HCT116 (cell line): Measurements from ENCODE around the gene FSD2. TPM values are rescaled to one million over a fixed set of nuclear protein-coding genes. Genes with fewer than 3 reads are reported as not detected.

Experiments used
- ATAC-seq: fragments of 200-7000 bp; cut with Tn5 transposase; 2 replicates; pipeline ENCODE4 v1.9.1; 2020; ENCODE audit warnings: mild to moderate bottlenecking, moderate library complexity
- BruUV-seq: library from RNA; stranded (reverse); fragments of 400-500 nt; replicated peaks from 2 replicates; lab custom pipeline; 2021; lab: Mats Ljungman, UMichigan
- CTCF ChIA-PET: fragments of 300-600 bp; sonication (Branson Sonifier 250); formaldehyde crosslinking; loops from one replicate; lab custom pipeline; 2021; ENCODE audit warnings: antibody characterized with exemption; lab: Charles Lee
- POLR2A ChIA-PET: fragments of 300-600, 350-600 bp; sonication (Branson Sonifier 250); formaldehyde crosslinking; loops from one replicate; lab custom pipeline; 2021; ENCODE audit warnings: antibody characterized with exemption; lab: Charles Lee
- RAD21 ChIA-PET, 2 experiments: fragments of 300-600 bp; sonication (Branson Sonifier 250); formaldehyde crosslinking; loops; one replicate each; lab custom pipeline; 2023; ENCODE audit warnings: low total read pairs in 2 of 2; ENCODE audit not compliant: uncharacterized antibody in 2 of 2, unreplicated experiment in 2 of 2, low non-redundant PET in 1 of 2; lab: Charles Lee
- DNase-seq: peaks from one replicate; pipeline ENCODE4 v3.0.0-alpha.2; 2010; ENCODE audit warnings: low read depth, low spot score
- H2AFZ ChIP-seq: fragments of 200-600 bp; shearing (Covaris generic), sonication (generic); 2 replicates; pipeline ENCODE4 v1.6.1; 2017; ENCODE audit warnings: low read depth, mixed run types, mixed read lengths, antibody characterized with exemption, low read length; ENCODE audit not compliant: poor library complexity, severe bottlenecking
- H3K27ac ChIP-seq: 2 replicates; pipeline ENCODE4 v1.5.1; 2012; ENCODE audit warnings: low read depth, low read length
- H3K27me3 ChIP-seq: fragments of 200-600 bp; sonication (generic); 2 replicates; pipeline ENCODE4 v1.6.1; 2016; ENCODE audit warnings: mixed run types, low read length, mixed read lengths; ENCODE audit not compliant: insufficient read depth
- H3K36me3 ChIP-seq, 2 experiments: fragments of 200-500 bp in 1 of 2; fragments of 200-600 bp in 1 of 2; sonication (Bioruptor generic) in 1 of 2; sonication (generic) in 1 of 2; 2 replicates each; pipeline versions ENCODE4 v1.5.1 to v1.6.1; 2014 to 2016; ENCODE audit warnings: low read length in 2 of 2, inconsistent platforms in 1 of 2, mixed read lengths in 1 of 2, mixed run types in 1 of 2; ENCODE audit not compliant: insufficient read depth in 2 of 2, control insufficient read depth in 1 of 2
- H3K4me1 ChIP-seq, 2 experiments: fragments of 200-600 bp in 1 of 2; sonication (generic) in 1 of 2; 2 replicates each; pipeline versions ENCODE4 v1.5.1 to v1.6.1; 2012 to 2017; ENCODE audit warnings: low read length in 2 of 2, inconsistent platforms in 1 of 2, mild to moderate bottlenecking in 1 of 2, mixed read lengths in 1 of 2, mixed run types in 1 of 2, moderate library complexity in 1 of 2; ENCODE audit not compliant: insufficient read depth in 2 of 2, control insufficient read depth in 1 of 2
- H3K4me2 ChIP-seq: fragments of 200-600 bp; sonication (generic); 2 replicates; pipeline ENCODE4 v1.6.1; 2017; ENCODE audit warnings: mixed run types, low read length, mixed read lengths
- H3K4me3 ChIP-seq, 2 experiments: fragments of 200-600 bp in 1 of 2; sonication (generic) in 1 of 2; replicated peaks in 1 of 2; 2 replicates each; pipeline ENCODE4 v1.5.1; 2011 to 2016; ENCODE audit warnings: low read length in 2 of 2, control low read depth in 1 of 2, low read depth in 1 of 2, mild to moderate bottlenecking in 1 of 2, mixed read lengths in 1 of 2, mixed run types in 1 of 2
- H3K79me2 ChIP-seq: fragments of 200-600 bp; sonication (generic); 2 replicates; pipeline ENCODE4 v1.6.1; 2017; ENCODE audit warnings: mild to moderate bottlenecking, mixed run types, low read length, moderate library complexity, mixed read lengths; ENCODE audit not compliant: insufficient read depth
- H3K9ac ChIP-seq: fragments of 200-600 bp; sonication (generic); 2 replicates; pipeline ENCODE4 v1.6.1; 2016; ENCODE audit warnings: low read length, mixed read lengths
- H3K9me2 ChIP-seq: fragments of 200-600 bp; sonication (generic), shearing (Covaris generic); 2 replicates; pipeline ENCODE4 v1.6.1; 2017; ENCODE audit warnings: mixed run types, mild to moderate bottlenecking, moderate library complexity; ENCODE audit not compliant: insufficient read depth
- H3K9me3 ChIP-seq, 2 experiments: fragments of 200-500 bp in 1 of 2; fragments of 200-600 bp in 1 of 2; sonication (Bioruptor generic) in 1 of 2; sonication (generic) in 1 of 2; 2 replicates each; pipeline ENCODE4 v1.6.1; 2014 to 2017; ENCODE audit warnings: low read length in 2 of 2, mixed read lengths in 2 of 2, inconsistent platforms in 1 of 2, low read depth in 1 of 2, mild to moderate bottlenecking in 1 of 2, mixed run types in 1 of 2, moderate library complexity in 1 of 2; ENCODE audit not compliant: control insufficient read depth in 1 of 2, insufficient read depth in 1 of 2
- H4K20me1 ChIP-seq: fragments of 200-600 bp; sonication (generic), shearing (Covaris generic); 2 replicates; pipeline ENCODE4 v1.6.1; 2017; ENCODE audit warnings: mixed run types, mild to moderate bottlenecking, moderate library complexity; ENCODE audit not compliant: insufficient read depth
- ATF3 ChIP-seq: IDR thresholded peaks from 2 replicates; pipeline ENCODE4 v1.6.1; 2012
- CEBPB ChIP-seq: IDR thresholded peaks from 2 replicates; pipeline ENCODE4 v1.6.1; 2012; ENCODE audit warnings: low read depth
- EGR1 ChIP-seq: IDR thresholded peaks from 2 replicates; pipeline ENCODE4 v1.6.1; 2012; ENCODE audit warnings: low read depth
- EZH2phosphoT487 ChIP-seq: fragments of 200-600 bp; IDR thresholded peaks from 2 replicates; pipeline ENCODE4 v1.6.1; 2018; ENCODE audit warnings: antibody characterized with exemption, borderline replicate concordance
- JUND ChIP-seq: IDR thresholded peaks from 2 replicates; pipeline ENCODE4 v1.6.1; 2012
- MAX ChIP-seq: IDR thresholded peaks from 2 replicates; pipeline ENCODE4 v1.6.1; 2012
- POLR2AphosphoS5 ChIP-seq: IDR thresholded peaks from 2 replicates; pipeline ENCODE4 v1.6.1; 2011; ENCODE audit warnings: mild to moderate bottlenecking, low read depth, low read length, moderate library complexity
- REST ChIP-seq: IDR thresholded peaks from 2 replicates; pipeline ENCODE4 v1.6.1; 2012; ENCODE audit warnings: low read depth
- SIN3A ChIP-seq: IDR thresholded peaks from 2 replicates; pipeline ENCODE4 v1.6.1; 2012; ENCODE audit warnings: low read depth
- SP1 ChIP-seq: IDR thresholded peaks from 2 replicates; pipeline ENCODE4 v1.6.1; 2012; ENCODE audit warnings: low read depth
- SRF ChIP-seq: IDR thresholded peaks from 2 replicates; pipeline ENCODE4 v1.6.1; 2012; ENCODE audit warnings: low read depth
- ZBTB33 ChIP-seq: IDR thresholded peaks from 2 replicates; pipeline ENCODE4 v1.6.1; 2011; ENCODE audit warnings: mild to moderate bottlenecking, low read length, moderate library complexity; ENCODE audit not compliant: insufficient replicate concordance; ENCODE audit errors: extremely low read depth
- ZFX ChIP-seq: fragments of 450-650 bp; IDR thresholded peaks from 2 replicates; pipeline ENCODE4 v1.6.1; 2017
- intact Hi-C: fragments of 100-400 bp; cut with micrococcal nuclease; formaldehyde crosslinking; loops from 2 replicates; pipeline ENCODE4 v1.10.0; 2022
- total RNA-seq: library from RNA; stranded (reverse); gene quantifications from one replicate; pipeline ENCODE4 v1.2.1, GENCODE V29; 2021; ENCODE audit not compliant: unreplicated experiment

FSD2 gene
- total RNA-seq, 1 experiment from 2014 or later = not detected

- RAD21 ChIA-PET = no interaction called here
- ATAC-seq = no peak
- Histone ChIP-seq H3K27ac (no peak overlapping the region), H3K36me3 (no peaks in the 10 kb centered on the region), H3K4me2 (no peak overlapping the region), H2AFZ (no peak overlapping the region), H3K9me2 (no peaks in the 10 kb centered on the region), H3K9me3 (no peaks in the 10 kb centered on the region), H3K4me3 (no peak overlapping the region), H3K79me2 (no peaks in the 10 kb centered on the region), H3K4me1 (0 out of 4 replicates have a peak, but pooled peaks cover 2 to 4% of the 10 kb centered on the region in 2 experiments), H3K9ac (no peak overlapping the region), H3K27me3 (no peaks in the 10 kb centered on the region), H4K20me1 (no peaks in the 10 kb centered on the region)
- CTCF ChIA-PET = no interaction called here
- POLR2A ChIA-PET = no interaction called here
- no TSS peak for BruUV-seq
- no peak for DNase-seq
- no peak for TF ChIP-seq JUND
- no peak for TF ChIP-seq EGR1
- no peak for TF ChIP-seq CEBPB
- no peak for TF ChIP-seq SP1
- no peak for TF ChIP-seq EZH2phosphoT487
- no peak for TF ChIP-seq ATF3
- TF ChIP-seq POLR2AphosphoS5 = no peak
- no peak for TF ChIP-seq MAX
- TF ChIP-seq ZBTB33 = no peak
- TF ChIP-seq SRF = no peak
- no peak for TF ChIP-seq REST
- TF ChIP-seq SIN3A = no peak
- no peak for TF ChIP-seq ZFX
- intact Hi-C loops = no loop called here
Measured at GRCh38 chr15:82774496-82774895, 31.4 kb downstream of the FSD2 start.
